Measurements from ENCODE around the gene ELOVL6. TPM values are rescaled to one million over a fixed set of nuclear protein-coding genes. Genes with fewer than 3 reads are reported as not detected.

The ELOVL6 gene
- total RNA-seq, 4 donors from 2014 or later, result 15.9 to 32.2 (median 20.4) TPM

DNA sequence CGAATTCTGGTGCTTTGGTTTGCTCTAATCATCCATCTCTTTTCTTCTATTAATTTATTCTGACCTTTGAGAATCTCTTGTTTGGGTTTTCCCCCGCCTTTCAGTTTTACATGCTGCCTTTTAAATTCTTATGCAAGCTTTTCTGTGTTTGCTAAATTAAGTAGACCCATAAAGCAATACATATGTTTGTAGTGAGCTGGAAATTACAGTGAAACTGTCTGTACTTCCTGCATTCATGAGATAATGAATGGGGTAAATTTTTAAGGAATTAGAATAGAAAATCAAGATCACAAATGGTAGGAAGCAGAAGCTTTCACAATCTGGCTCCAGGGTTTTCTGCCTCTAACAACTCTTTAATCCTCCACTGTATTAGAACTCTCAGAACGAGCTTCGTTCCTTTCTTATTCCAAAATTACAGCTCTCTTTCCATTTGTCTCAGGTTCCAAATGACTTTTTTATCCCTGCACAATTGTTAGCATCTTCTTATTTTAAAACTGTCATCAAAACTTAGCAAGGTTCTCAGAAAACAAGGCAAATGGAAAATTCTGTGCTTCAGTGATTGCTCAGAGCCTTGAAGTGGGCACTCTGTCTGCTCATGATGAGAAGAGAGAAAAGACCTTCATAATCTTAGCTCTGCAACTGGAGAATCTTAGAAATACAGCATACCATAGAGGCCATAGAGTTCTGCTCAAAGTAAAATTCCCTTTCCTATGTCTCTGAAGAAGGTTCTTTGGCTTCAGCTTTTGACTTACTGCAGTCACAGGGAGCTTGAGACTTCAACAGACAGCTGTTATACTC is 177.6 kb downstream of the ELOVL6 start:
- DNase-seq (ENCODE audit: low spot score in 2 of 2), result no peak
- intact Hi-C loops (cut with DNase I; ENCODE audit: low total_unique reads), result no loop called here
- WGBS, 2 donors, result 50 to 67% methylated on average over 4 of the region's 4 CpGs
- TF ChIP-seq, protein P1, sequence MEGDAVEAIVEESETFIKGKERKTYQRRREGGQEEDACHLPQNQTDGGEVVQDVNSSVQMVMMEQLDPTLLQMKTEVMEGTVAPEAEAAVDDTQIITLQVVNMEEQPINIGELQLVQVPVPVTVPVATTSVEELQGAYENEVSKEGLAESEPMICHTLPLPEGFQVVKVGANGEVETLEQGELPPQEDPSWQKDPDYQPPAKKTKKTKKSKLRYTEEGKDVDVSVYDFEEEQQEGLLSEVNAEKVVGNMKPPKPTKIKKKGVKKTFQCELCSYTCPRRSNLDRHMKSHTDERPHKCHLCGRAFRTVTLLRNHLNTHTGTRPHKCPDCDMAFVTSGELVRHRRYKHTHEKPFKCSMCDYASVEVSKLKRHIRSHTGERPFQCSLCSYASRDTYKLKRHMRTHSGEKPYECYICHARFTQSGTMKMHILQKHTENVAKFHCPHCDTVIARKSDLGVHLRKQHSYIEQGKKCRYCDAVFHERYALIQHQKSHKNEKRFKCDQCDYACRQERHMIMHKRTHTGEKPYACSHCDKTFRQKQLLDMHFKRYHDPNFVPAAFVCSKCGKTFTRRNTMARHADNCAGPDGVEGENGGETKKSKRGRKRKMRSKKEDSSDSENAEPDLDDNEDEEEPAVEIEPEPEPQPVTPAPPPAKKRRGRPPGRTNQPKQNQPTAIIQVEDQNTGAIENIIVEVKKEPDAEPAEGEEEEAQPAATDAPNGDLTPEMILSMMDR (IDR thresholded peaks at IDR 0.05), result no peak
- TF ChIP-seq POLR2A (IDR thresholded peaks at IDR 0.05), result no peak
- H3K4me3 ChIP-seq (ENCODE audit: low read depth, poor library complexity, severe bottlenecking), result no peak overlapping the region

DNA sequence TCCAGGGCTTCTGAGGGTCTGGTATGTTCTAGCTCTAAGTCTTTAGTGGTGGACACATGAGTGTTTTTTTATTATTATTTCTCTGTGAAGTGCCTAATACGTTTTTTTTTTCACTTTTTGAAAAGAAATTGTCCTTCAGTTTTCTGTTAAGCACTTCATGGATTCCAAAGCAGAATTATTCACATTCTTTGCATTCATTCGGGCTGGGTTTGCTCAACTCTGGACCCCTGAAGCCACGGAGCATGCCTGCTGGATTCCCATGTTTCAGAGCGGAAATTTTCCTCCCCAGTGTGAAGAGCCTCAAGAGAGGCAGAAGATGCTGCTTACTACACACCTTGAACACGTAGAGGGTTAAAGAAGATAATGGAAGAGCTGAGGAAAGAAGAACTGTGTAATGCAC is 178.3 kb downstream of the ELOVL6 start:
- TF ChIP-seq, protein P1 (IDR thresholded peaks at IDR 0.05), result no peak
- no peak for TF ChIP-seq POLR2A (IDR thresholded peaks at IDR 0.05)
- H3K4me3 ChIP-seq (ENCODE audit: low read depth, poor library complexity, severe bottlenecking), result no peak overlapping the region
- intact Hi-C loops (cut with DNase I; ENCODE audit: low total_unique reads), result no loop called here
- 33 to 42% methylated on average over 5 of the region's 5 CpGs for WGBS, 2 donors
- DNase-seq (ENCODE audit: low spot score in 2 of 2), result no peak

GRCh38 chr4:110019153-110019552 is 179.3 kb downstream of the ELOVL6 start:
- intact Hi-C loops (cut with DNase I; ENCODE audit: low total_unique reads), result no loop called here
- 91% methylated on average over 3 of the region's 3 CpGs for WGBS, 2 donors
- no peak overlapping the region for H3K4me3 ChIP-seq (ENCODE audit: low read depth, poor library complexity, severe bottlenecking)
- TF ChIP-seq, protein P1 (IDR thresholded peaks at IDR 0.05), result no peak
- DNase-seq (ENCODE audit: low spot score in 2 of 2), result no peak

GRCh38 chr4:110014233-110014632 is 184.2 kb downstream of the ELOVL6 start:
- DNase-seq (ENCODE audit: low spot score in 2 of 2), result no peak
- intact Hi-C loops (cut with DNase I; ENCODE audit: low total_unique reads), result no loop called here
- no peak overlapping the region for H3K4me3 ChIP-seq (ENCODE audit: low read depth, poor library complexity, severe bottlenecking)
- TF ChIP-seq, protein P1 (IDR thresholded peaks at IDR 0.05), result no peak
- TF ChIP-seq POLR2A (IDR thresholded peaks at IDR 0.05), result no peak
- 83 to 85% methylated on average over 6 of the region's 6 CpGs for WGBS, 2 donors

GRCh38 chr4:110012917-110013316 is 185.5 kb downstream of the ELOVL6 start:
- TF ChIP-seq, protein P1 (IDR thresholded peaks at IDR 0.05), result no peak
- TF ChIP-seq POLR2A (IDR thresholded peaks at IDR 0.05), result no peak
- no peak overlapping the region for H3K4me3 ChIP-seq (ENCODE audit: low read depth, poor library complexity, severe bottlenecking)
- DNase-seq (ENCODE audit: low spot score in 2 of 2), result no peak
- intact Hi-C loops (cut with DNase I; ENCODE audit: low total_unique reads), result no loop called here
- WGBS, 2 donors, result 67 to 70% methylated on average over 1 of the region's 1 CpG

- intact Hi-C loops (cut with DNase I; ENCODE audit: low total_unique reads), result no loop called here
- no peak overlapping the region for H3K4me3 ChIP-seq (ENCODE audit: low read depth, poor library complexity, severe bottlenecking)
- TF ChIP-seq, protein P1 (IDR thresholded peaks at IDR 0.05), result no peak
- TF ChIP-seq POLR2A (IDR thresholded peaks at IDR 0.05), result no peak
- no peak for DNase-seq (ENCODE audit: low spot score in 2 of 2)
- 94 to 95% methylated on average over 4 of the region's 4 CpGs for WGBS, 2 donors
Measured at GRCh38 chr4:110010797-110011196, 187.6 kb downstream of the ELOVL6 start.
